OCI-M2 (cell line): ENCODE data around the gene XXYLT1.

Source experiments
- DNase-seq: peaks from one replicate; lab custom pipeline; 2025; ENCODE audit not compliant: unreplicated experiment; lab: John Stamatoyannopoulos, UW

The XXYLT1 gene

GRCh38 chr3:195035345-195036202 lies 235.4 kb downstream of the XXYLT1 start:
- DNase-seq = no peak

- no peak for DNase-seq
Measured at GRCh38 chr3:195034541-195034940, 236.4 kb downstream of the XXYLT1 start.

- DNase-seq = no peak
Measured at GRCh38 chr3:195034101-195034500, 236.9 kb downstream of the XXYLT1 start.

GRCh38 chr3:195033531-195034091 lies 237.3 kb downstream of the XXYLT1 start:
- DNase-seq = no peak

- no peak for DNase-seq
Measured at GRCh38 chr3:195032955-195033354, 238.0 kb downstream of the XXYLT1 start.

GRCh38 chr3:195032106-195032759 lies 238.7 kb downstream of the XXYLT1 start:
- DNase-seq = no peak

- DNase-seq = no peak
Measured at GRCh38 chr3:195031574-195032003, 239.4 kb downstream of the XXYLT1 start.

GRCh38 chr3:195030791-195031321 lies 240.1 kb downstream of the XXYLT1 start:
- DNase-seq = no peak

GRCh38 chr3:195028877-195029606 lies 241.9 kb downstream of the XXYLT1 start:
- no peak for DNase-seq

GRCh38 chr3:195025884-195026200 lies 245.1 kb downstream of the XXYLT1 start:
- DNase-seq = no peak

GRCh38 chr3:195025056-195025883 lies 245.7 kb downstream of the XXYLT1 start:
- DNase-seq = no peak

- no peak for DNase-seq
Measured at GRCh38 chr3:195023989-195024388, 247.0 kb downstream of the XXYLT1 start.

GRCh38 chr3:195023576-195023975 lies 247.4 kb downstream of the XXYLT1 start:
- no peak for DNase-seq

- no peak for DNase-seq
Measured at GRCh38 chr3:195021692-195022091, 249.3 kb downstream of the XXYLT1 start.

GRCh38 chr3:195020921-195021320 lies 250.0 kb downstream of the XXYLT1 start:
- no peak for DNase-seq

- DNase-seq = no peak
Measured at GRCh38 chr3:195020185-195020584, 250.8 kb downstream of the XXYLT1 start.

- DNase-seq = no peak
Measured at GRCh38 chr3:195019335-195019734, 251.6 kb downstream of the XXYLT1 start.
